ENCODE results near the gene F13B. TPM values are rescaled to one million over a fixed set of nuclear protein-coding genes. Genes with fewer than 3 reads are reported as not detected.
"Not testable (repeated sequence)": the region's sequence is repeated elsewhere in the genome, so short reads cannot be mapped to it uniquely, and the experiment has no call there.

Gene F13B, protein sequence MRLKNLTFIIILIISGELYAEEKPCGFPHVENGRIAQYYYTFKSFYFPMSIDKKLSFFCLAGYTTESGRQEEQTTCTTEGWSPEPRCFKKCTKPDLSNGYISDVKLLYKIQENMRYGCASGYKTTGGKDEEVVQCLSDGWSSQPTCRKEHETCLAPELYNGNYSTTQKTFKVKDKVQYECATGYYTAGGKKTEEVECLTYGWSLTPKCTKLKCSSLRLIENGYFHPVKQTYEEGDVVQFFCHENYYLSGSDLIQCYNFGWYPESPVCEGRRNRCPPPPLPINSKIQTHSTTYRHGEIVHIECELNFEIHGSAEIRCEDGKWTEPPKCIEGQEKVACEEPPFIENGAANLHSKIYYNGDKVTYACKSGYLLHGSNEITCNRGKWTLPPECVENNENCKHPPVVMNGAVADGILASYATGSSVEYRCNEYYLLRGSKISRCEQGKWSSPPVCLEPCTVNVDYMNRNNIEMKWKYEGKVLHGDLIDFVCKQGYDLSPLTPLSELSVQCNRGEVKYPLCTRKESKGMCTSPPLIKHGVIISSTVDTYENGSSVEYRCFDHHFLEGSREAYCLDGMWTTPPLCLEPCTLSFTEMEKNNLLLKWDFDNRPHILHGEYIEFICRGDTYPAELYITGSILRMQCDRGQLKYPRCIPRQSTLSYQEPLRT
- not detected for polyA plus RNA-seq (2012; ENCODE audit: low read depth, missing spikeins)

- no peak for DNase-seq (ENCODE audit: insufficient read length, low spot score)
- no peak for FAIRE-seq
- no peak for TF ChIP-seq POU2F2 (IDR thresholded peaks at IDR 0.05; ENCODE audit: low read depth, low read length)
- no peak for TF ChIP-seq POLR2AphosphoS5 (IDR thresholded peaks at IDR 0.05; ENCODE audit: low read depth, low read length)
- no peak for TF ChIP-seq POLR2A (IDR thresholded peaks at IDR 0.05; ENCODE audit: low read depth, low read length)
- no peak for TF ChIP-seq PAX5 (IDR thresholded peaks at IDR 0.05; ENCODE audit: insufficient read depth, low read length, severe bottlenecking)
- TF ChIP-seq TAF1 (IDR thresholded peaks at IDR 0.05; ENCODE audit: low read depth, low read length): no peak
- no peak for TF ChIP-seq SPI1 (IDR thresholded peaks at IDR 0.05; ENCODE audit: low read depth, low read length)
These were observed at the start of gene F13B for GRCh38 chr1:197066719-197067456. F13B (minus strand) TSS chr1:197067260; CDS start chr1:197067223, 37 bp downstream.

GRCh38 chr1:197116156-197116555, 49.1 kb upstream of the F13B start:
- FAIRE-seq (no peak), DNase-seq (ENCODE audit: insufficient read length, low spot score) (no peak)
- TF ChIP-seq POLR2A (IDR thresholded peaks at IDR 0.05; ENCODE audit: low read depth, low read length) (no peak), PAX5 (IDR thresholded peaks at IDR 0.05; ENCODE audit: insufficient read depth, low read length, severe bottlenecking) (no peak), SPI1 (IDR thresholded peaks at IDR 0.05; ENCODE audit: low read depth, low read length) (no peak), POLR2AphosphoS5 (IDR thresholded peaks at IDR 0.05; ENCODE audit: low read depth, low read length) (no peak)

DNA sequence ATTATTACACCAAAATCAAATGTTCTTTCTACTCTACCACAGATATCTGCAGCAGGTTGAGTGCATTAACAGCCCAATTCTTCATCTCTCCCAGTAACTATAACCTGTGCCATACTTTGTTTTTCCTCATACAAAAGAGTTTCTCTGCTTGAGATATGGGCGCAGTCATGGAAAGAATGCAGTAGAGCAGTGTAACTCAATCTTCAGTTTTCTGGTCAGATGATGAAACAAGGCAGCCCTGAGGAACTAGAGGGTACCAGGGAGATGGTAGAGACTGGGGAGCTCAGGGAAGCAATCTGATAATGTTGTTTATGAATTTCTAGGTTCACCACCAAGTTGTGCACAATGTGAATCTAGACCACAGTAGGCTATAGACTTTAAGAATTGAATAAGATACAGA, 39.8 kb upstream of the F13B start:
- DNase-seq (ENCODE audit: insufficient read length, low spot score) (no peak), FAIRE-seq (no peak)
- TF ChIP-seq POU2F2 (IDR thresholded peaks at IDR 0.05; ENCODE audit: low read depth, low read length) (no peak), PAX5 (IDR thresholded peaks at IDR 0.05; ENCODE audit: insufficient read depth, low read length, severe bottlenecking) (no peak), TAF1 (IDR thresholded peaks at IDR 0.05; ENCODE audit: low read depth, low read length) (no peak), POLR2A (IDR thresholded peaks at IDR 0.05; ENCODE audit: low read depth, low read length) (no peak), POLR2AphosphoS5 (IDR thresholded peaks at IDR 0.05; ENCODE audit: low read depth, low read length) (no peak), SPI1 (IDR thresholded peaks at IDR 0.05; ENCODE audit: low read depth, low read length) (no peak)

DNA sequence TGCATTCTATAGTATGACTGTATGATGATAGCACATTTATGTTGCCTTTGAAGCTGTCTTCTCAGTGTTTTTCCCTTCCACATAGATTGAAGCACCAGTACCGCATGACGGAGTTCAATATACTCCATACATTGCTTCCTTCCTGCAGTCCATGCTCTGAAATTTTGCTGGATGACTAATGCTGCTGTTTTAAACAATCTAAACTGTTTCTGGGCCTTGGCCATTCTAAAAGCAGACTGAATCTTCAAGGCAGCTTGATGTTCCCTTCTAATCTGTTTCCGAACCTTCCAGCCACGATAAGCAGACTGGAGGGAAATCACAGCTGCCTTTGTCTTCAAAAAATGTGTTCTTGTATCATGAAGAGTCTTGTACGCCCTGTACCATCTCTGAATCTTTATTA, 36.2 kb upstream of the F13B start:
- FAIRE-seq (no peak), DNase-seq (ENCODE audit: insufficient read length, low spot score) (no peak)
- TF ChIP-seq PAX5 (IDR thresholded peaks at IDR 0.05; ENCODE audit: insufficient read depth, low read length, severe bottlenecking): no peak
- TF ChIP-seq POLR2AphosphoS5 (IDR thresholded peaks at IDR 0.05; ENCODE audit: low read depth, low read length): no peak
- TF ChIP-seq POU2F2 (IDR thresholded peaks at IDR 0.05; ENCODE audit: low read depth, low read length): no peak
- no peak for TF ChIP-seq SPI1 (IDR thresholded peaks at IDR 0.05; ENCODE audit: low read depth, low read length)
- no peak for TF ChIP-seq POLR2A (IDR thresholded peaks at IDR 0.05; ENCODE audit: low read depth, low read length)
- no peak for TF ChIP-seq TAF1 (IDR thresholded peaks at IDR 0.05; ENCODE audit: low read depth, low read length)

- FAIRE-seq: no peak
- no peak for TF ChIP-seq POLR2A (IDR thresholded peaks at IDR 0.05; ENCODE audit: low read depth, low read length)
- no peak for TF ChIP-seq PAX5 (IDR thresholded peaks at IDR 0.05; ENCODE audit: insufficient read depth, low read length, severe bottlenecking)
- no peak for TF ChIP-seq SPI1 (IDR thresholded peaks at IDR 0.05; ENCODE audit: low read depth, low read length)
- TF ChIP-seq POU2F2 (IDR thresholded peaks at IDR 0.05; ENCODE audit: low read depth, low read length): no peak
- no peak for TF ChIP-seq TAF1 (IDR thresholded peaks at IDR 0.05; ENCODE audit: low read depth, low read length)
- no peak for TF ChIP-seq POLR2AphosphoS5 (IDR thresholded peaks at IDR 0.05; ENCODE audit: low read depth, low read length)
- no peak for DNase-seq (ENCODE audit: insufficient read length, low spot score)
These were observed 34.9 kb upstream of the F13B start for GRCh38 chr1:197101978-197102377.

GRCh38 chr1:197100677-197101076, 33.6 kb upstream of the F13B start:
- DNase-seq (ENCODE audit: insufficient read length, low spot score) (no peak), FAIRE-seq (no peak)
- TF ChIP-seq POU2F2 (IDR thresholded peaks at IDR 0.05; ENCODE audit: low read depth, low read length) (no peak), SPI1 (IDR thresholded peaks at IDR 0.05; ENCODE audit: low read depth, low read length) (no peak), PAX5 (IDR thresholded peaks at IDR 0.05; ENCODE audit: insufficient read depth, low read length, severe bottlenecking) (no peak), POLR2A (IDR thresholded peaks at IDR 0.05; ENCODE audit: low read depth, low read length) (no peak), POLR2AphosphoS5 (IDR thresholded peaks at IDR 0.05; ENCODE audit: low read depth, low read length) (no peak), TAF1 (IDR thresholded peaks at IDR 0.05; ENCODE audit: low read depth, low read length) (no peak)

- DNase-seq (ENCODE audit: insufficient read length, low spot score): no peak
- FAIRE-seq: no peak
- TF ChIP-seq TAF1 (IDR thresholded peaks at IDR 0.05; ENCODE audit: low read depth, low read length): no peak
- TF ChIP-seq POU2F2 (IDR thresholded peaks at IDR 0.05; ENCODE audit: low read depth, low read length): no peak
- no peak for TF ChIP-seq SPI1 (IDR thresholded peaks at IDR 0.05; ENCODE audit: low read depth, low read length)
- TF ChIP-seq PAX5 (IDR thresholded peaks at IDR 0.05; ENCODE audit: insufficient read depth, low read length, severe bottlenecking): no peak
- no peak for TF ChIP-seq POLR2A (IDR thresholded peaks at IDR 0.05; ENCODE audit: low read depth, low read length)
- no peak for TF ChIP-seq POLR2AphosphoS5 (IDR thresholded peaks at IDR 0.05; ENCODE audit: low read depth, low read length)
These were observed 32.4 kb upstream of the F13B start for GRCh38 chr1:197099444-197099843.

GRCh38 chr1:197096971-197097370, 29.9 kb upstream of the F13B start:
- FAIRE-seq; DNase-seq (ENCODE audit: insufficient read length, low spot score): not testable (repeated sequence)

GRCh38 chr1:197096137-197096536, 29.1 kb upstream of the F13B start:
- TF ChIP-seq PAX5 (IDR thresholded peaks at IDR 0.05; ENCODE audit: insufficient read depth, low read length, severe bottlenecking) (no peak), POU2F2 (IDR thresholded peaks at IDR 0.05; ENCODE audit: low read depth, low read length) (no peak), SPI1 (IDR thresholded peaks at IDR 0.05; ENCODE audit: low read depth, low read length) (no peak), POLR2A (IDR thresholded peaks at IDR 0.05; ENCODE audit: low read depth, low read length) (no peak), TAF1 (IDR thresholded peaks at IDR 0.05; ENCODE audit: low read depth, low read length) (no peak), POLR2AphosphoS5 (IDR thresholded peaks at IDR 0.05; ENCODE audit: low read depth, low read length) (no peak)
- DNase-seq (ENCODE audit: insufficient read length, low spot score) (no peak), FAIRE-seq (no peak)

Measured in GM12891 (cell line).